ENCODE results near the gene CCDC8.

DNA sequence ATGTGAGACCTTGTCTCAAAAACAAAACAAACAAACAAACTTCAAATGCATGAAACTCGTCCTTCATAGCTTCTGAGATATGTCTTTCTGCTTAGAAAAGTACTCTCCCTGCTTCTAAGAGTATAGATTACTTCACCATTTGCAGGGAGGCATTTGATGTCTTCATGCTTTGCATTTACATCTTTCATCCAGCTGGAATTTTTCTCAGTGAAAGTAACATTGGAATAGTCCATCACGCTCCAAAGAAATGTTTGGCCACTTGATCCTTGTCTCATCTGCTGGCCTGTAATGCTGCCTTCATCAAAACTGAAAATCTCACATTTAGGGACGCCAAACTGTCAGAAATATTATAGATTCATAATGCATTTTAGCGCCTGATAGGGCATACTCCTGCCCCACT is 38.8 kb upstream of the CCDC8 start:
- TF ChIP-seq, protein P1, sequence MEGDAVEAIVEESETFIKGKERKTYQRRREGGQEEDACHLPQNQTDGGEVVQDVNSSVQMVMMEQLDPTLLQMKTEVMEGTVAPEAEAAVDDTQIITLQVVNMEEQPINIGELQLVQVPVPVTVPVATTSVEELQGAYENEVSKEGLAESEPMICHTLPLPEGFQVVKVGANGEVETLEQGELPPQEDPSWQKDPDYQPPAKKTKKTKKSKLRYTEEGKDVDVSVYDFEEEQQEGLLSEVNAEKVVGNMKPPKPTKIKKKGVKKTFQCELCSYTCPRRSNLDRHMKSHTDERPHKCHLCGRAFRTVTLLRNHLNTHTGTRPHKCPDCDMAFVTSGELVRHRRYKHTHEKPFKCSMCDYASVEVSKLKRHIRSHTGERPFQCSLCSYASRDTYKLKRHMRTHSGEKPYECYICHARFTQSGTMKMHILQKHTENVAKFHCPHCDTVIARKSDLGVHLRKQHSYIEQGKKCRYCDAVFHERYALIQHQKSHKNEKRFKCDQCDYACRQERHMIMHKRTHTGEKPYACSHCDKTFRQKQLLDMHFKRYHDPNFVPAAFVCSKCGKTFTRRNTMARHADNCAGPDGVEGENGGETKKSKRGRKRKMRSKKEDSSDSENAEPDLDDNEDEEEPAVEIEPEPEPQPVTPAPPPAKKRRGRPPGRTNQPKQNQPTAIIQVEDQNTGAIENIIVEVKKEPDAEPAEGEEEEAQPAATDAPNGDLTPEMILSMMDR (conservative IDR thresholded peaks at IDR 0.05; ENCODE audit: low read depth, low read length) = no peak
- TF ChIP-seq EZH2 (IDR thresholded peaks at IDR 0.05; ENCODE audit: borderline replicate concordance, low read depth, low read length, poor library complexity, severe bottlenecking) = no peak

All from A673 (cell line).